ENCODE results near the gene LAPTM4A.

DNA sequence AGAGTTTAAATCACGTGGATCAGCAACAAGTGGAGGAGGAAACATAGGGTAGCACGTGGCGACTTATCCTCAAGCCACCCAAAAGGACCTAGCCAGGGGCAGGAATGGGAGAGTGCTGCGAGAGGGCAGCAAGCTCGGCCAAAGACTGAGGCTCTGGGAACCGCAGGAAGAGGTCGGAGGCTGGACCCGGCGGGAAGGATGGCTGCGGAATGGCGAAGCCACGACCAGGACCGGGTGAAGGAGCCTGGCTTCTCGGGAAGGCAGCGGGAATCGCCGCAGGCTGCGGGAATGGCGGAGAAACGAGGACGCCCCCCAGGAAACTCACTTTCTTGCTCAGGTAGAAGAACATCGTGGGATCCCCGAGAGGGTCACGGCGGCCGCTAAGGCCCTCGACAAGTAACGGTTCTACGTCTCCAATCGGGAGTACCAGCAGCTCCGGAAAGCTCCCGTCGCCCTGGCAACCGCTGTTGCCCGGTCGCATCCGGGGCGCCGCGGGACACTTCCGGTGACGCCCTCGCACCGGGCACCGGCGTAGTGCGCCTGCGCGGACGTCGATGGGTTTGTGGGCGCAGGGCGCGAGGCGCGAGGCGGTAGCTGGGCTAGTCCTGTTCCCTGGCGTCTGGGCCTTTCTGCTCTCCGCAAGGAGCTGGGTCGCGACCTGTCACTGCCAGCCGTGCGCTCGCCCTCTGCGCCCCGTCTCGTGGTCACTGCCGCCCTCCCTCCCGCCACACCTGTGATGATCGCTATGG is 61.6 kb downstream of the LAPTM4A start, which contains the start of gene WDR35:
- TF ChIP-seq, protein P1, sequence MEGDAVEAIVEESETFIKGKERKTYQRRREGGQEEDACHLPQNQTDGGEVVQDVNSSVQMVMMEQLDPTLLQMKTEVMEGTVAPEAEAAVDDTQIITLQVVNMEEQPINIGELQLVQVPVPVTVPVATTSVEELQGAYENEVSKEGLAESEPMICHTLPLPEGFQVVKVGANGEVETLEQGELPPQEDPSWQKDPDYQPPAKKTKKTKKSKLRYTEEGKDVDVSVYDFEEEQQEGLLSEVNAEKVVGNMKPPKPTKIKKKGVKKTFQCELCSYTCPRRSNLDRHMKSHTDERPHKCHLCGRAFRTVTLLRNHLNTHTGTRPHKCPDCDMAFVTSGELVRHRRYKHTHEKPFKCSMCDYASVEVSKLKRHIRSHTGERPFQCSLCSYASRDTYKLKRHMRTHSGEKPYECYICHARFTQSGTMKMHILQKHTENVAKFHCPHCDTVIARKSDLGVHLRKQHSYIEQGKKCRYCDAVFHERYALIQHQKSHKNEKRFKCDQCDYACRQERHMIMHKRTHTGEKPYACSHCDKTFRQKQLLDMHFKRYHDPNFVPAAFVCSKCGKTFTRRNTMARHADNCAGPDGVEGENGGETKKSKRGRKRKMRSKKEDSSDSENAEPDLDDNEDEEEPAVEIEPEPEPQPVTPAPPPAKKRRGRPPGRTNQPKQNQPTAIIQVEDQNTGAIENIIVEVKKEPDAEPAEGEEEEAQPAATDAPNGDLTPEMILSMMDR (conservative IDR thresholded peaks at IDR 0.05; ENCODE audit: low read depth, low read length) = no peak
- peak; percentile 25; the same call in 1 of the 2 replicates for TF ChIP-seq POLR2A (IDR thresholded peaks at IDR 0.05; ENCODE audit: low read depth, low read length)
- TF ChIP-seq MAZ (IDR thresholded peaks at IDR 0.05; ENCODE audit: borderline replicate concordance, low read depth, low read length) = no peak; the same call in 1 of the 2 replicates
- TF ChIP-seq MAFK (IDR thresholded peaks at IDR 0.05; ENCODE audit: low read depth, low read length) = no peak
- TF ChIP-seq, protein P2, sequence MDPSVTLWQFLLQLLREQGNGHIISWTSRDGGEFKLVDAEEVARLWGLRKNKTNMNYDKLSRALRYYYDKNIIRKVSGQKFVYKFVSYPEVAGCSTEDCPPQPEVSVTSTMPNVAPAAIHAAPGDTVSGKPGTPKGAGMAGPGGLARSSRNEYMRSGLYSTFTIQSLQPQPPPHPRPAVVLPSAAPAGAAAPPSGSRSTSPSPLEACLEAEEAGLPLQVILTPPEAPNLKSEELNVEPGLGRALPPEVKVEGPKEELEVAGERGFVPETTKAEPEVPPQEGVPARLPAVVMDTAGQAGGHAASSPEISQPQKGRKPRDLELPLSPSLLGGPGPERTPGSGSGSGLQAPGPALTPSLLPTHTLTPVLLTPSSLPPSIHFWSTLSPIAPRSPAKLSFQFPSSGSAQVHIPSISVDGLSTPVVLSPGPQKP (IDR thresholded peaks at IDR 0.05; ENCODE audit: borderline replicate concordance, low read depth, low read length) = no peak
- no peak for TF ChIP-seq RAD21 (IDR thresholded peaks at IDR 0.05; ENCODE audit: low read length)
- no peak for TF ChIP-seq BHLHE40 (IDR thresholded peaks at IDR 0.05; ENCODE audit: low read depth, low read length)
- no peak for TF ChIP-seq RCOR1 (IDR thresholded peaks at IDR 0.05; ENCODE audit: insufficient replicate concordance, low read length)
- TF ChIP-seq, protein P3, sequence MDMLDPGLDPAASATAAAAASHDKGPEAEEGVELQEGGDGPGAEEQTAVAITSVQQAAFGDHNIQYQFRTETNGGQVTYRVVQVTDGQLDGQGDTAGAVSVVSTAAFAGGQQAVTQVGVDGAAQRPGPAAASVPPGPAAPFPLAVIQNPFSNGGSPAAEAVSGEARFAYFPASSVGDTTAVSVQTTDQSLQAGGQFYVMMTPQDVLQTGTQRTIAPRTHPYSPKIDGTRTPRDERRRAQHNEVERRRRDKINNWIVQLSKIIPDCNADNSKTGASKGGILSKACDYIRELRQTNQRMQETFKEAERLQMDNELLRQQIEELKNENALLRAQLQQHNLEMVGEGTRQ (IDR thresholded peaks at IDR 0.05; ENCODE audit: low read depth, low read length) = peak; percentile 6; the same call in 1 of the 2 replicates
- no peak for TF ChIP-seq CEBPB (IDR thresholded peaks at IDR 0.05; ENCODE audit: low read depth, low read length)
- no peak for TF ChIP-seq NFE2L2 (IDR thresholded peaks at IDR 0.05; ENCODE audit: low read depth, low read length)
- no peak for TF ChIP-seq SMC3 (IDR thresholded peaks at IDR 0.05; ENCODE audit: low read depth, low read length)
- TF ChIP-seq MXI1 (IDR thresholded peaks at IDR 0.05; ENCODE audit: borderline replicate concordance, low read depth, low read length) = peak; percentile 82; the same call in 1 of the 2 replicates
